Measurements from ENCODE around the gene BEAN1. TPM values are rescaled to one million over a fixed set of nuclear protein-coding genes. Genes with fewer than 3 reads are reported as not detected.

Gene BEAN1
- total RNA-seq, 1 donor from 2014 or later, result not detected

GRCh38 chr16:66487580-66488275, 60.6 kb downstream of the BEAN1 start:
- Histone ChIP-seq H3K36me3 (ENCODE audit: control insufficient read depth in 3 of 3, insufficient read depth in 3 of 3, low read length in 3 of 3) (no peaks in the 10 kb centered on the region), H3K4me3 (ENCODE audit: low read length in 3 of 3) (no peak overlapping the region), H3K4me1 (ENCODE audit: control insufficient read depth in 3 of 3, insufficient read depth in 3 of 3, low read length in 3 of 3) (peaks cover 11 to 15% (median 11%) of the 10 kb centered on the region in 3 donors), H3K27me3 (ENCODE audit: control insufficient read depth in 3 of 3, insufficient read depth in 3 of 3, low read length in 3 of 3) (no peaks in the 10 kb centered on the region), H3K27ac (ENCODE audit: low read depth, low read length) (no peak overlapping the region), H3K9ac (ENCODE audit: low read depth in 1 of 3, low read length in 3 of 3) (peak overlapping the region in 1 of 3 donors; percentile 40), H3K9me3 (ENCODE audit: control insufficient read depth in 3 of 3, low read length in 3 of 3) (no peaks in the 10 kb centered on the region)

DNA sequence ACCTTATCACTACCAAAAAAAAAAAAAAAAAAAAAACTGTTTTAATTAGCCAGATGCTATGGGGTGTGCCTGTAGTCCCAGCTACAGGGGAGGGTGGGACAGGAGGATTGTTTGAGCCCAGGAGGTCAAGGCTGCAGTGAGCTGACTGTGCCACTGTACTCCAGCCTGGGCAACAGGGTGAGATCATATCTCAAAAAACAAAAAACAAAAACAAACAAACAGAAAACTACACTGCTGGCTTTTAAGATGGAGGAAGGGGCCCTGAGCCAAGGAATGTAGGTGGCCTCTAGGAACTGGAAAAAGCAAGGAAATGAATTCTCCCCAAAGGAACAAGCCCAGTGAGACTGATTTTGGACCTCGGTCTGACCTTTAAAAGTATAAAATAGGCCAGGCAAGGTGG, 61.4 kb downstream of the BEAN1 start:
- Histone ChIP-seq H3K27ac (ENCODE audit: low read depth, low read length) (no peak overlapping the region), H3K9ac (ENCODE audit: low read depth in 1 of 3, low read length in 3 of 3) (no peak overlapping the region), H3K27me3 (ENCODE audit: control insufficient read depth in 3 of 3, insufficient read depth in 3 of 3, low read length in 3 of 3) (no peaks in the 10 kb centered on the region), H3K4me3 (ENCODE audit: low read length in 3 of 3) (no peak overlapping the region), H3K9me3 (ENCODE audit: control insufficient read depth in 3 of 3, low read length in 3 of 3) (no peaks in the 10 kb centered on the region), H3K36me3 (ENCODE audit: control insufficient read depth in 3 of 3, insufficient read depth in 3 of 3, low read length in 3 of 3) (no peaks in the 10 kb centered on the region), H3K4me1 (ENCODE audit: control insufficient read depth in 3 of 3, insufficient read depth in 3 of 3, low read length in 3 of 3) (peaks cover 11 to 15% (median 11%) of the 10 kb centered on the region in 3 donors)

DNA sequence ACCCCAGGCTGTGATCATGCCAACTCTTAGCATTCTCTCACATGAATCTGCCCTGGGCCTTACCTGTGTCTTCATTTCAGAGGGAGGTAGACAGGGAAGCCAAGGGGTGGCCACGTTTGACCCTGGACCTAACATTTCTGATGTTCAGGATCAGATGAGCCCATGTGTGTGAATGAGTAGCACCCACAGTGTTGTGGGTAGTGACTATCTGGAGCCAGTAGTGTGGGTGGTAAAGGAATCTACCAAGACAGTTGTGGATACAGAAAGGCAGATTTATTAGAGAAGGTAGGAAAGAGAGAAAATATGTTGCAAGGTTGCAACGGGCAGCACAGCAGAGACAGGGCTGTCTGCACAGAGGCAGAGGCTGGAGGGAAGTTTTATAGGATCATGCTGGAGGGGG, 62.3 kb downstream of the BEAN1 start:
- Histone ChIP-seq H3K9ac (ENCODE audit: low read depth in 1 of 3, low read length in 3 of 3) (no peak overlapping the region), H3K4me3 (ENCODE audit: low read length in 3 of 3) (no peak overlapping the region), H3K27ac (ENCODE audit: low read depth, low read length) (no peak overlapping the region), H3K36me3 (ENCODE audit: control insufficient read depth in 3 of 3, insufficient read depth in 3 of 3, low read length in 3 of 3) (no peaks in the 10 kb centered on the region), H3K4me1 (ENCODE audit: control insufficient read depth in 3 of 3, insufficient read depth in 3 of 3, low read length in 3 of 3) (peaks cover 11 to 15% (median 11%) of the 10 kb centered on the region in 3 donors), H3K27me3 (ENCODE audit: control insufficient read depth in 3 of 3, insufficient read depth in 3 of 3, low read length in 3 of 3) (no peaks in the 10 kb centered on the region), H3K9me3 (ENCODE audit: control insufficient read depth in 3 of 3, low read length in 3 of 3) (no peaks in the 10 kb centered on the region)

- H3K27ac ChIP-seq (ENCODE audit: low read depth, low read length), result no peak overlapping the region
- no peak overlapping the region for H3K4me3 ChIP-seq (ENCODE audit: low read length in 3 of 3)
- H3K36me3 ChIP-seq (ENCODE audit: control insufficient read depth in 3 of 3, insufficient read depth in 3 of 3, low read length in 3 of 3), result no peaks in the 10 kb centered on the region
- no peak overlapping the region for H3K9ac ChIP-seq (ENCODE audit: low read depth in 1 of 3, low read length in 3 of 3)
- no peaks in the 10 kb centered on the region for H3K27me3 ChIP-seq (ENCODE audit: control insufficient read depth in 3 of 3, insufficient read depth in 3 of 3, low read length in 3 of 3)
- peaks cover 11 to 15% (median 11%) of the 10 kb centered on the region in 3 donors for H3K4me1 ChIP-seq (ENCODE audit: control insufficient read depth in 3 of 3, insufficient read depth in 3 of 3, low read length in 3 of 3)
- H3K9me3 ChIP-seq (ENCODE audit: control insufficient read depth in 3 of 3, low read length in 3 of 3), result no peaks in the 10 kb centered on the region
Observed at GRCh38 chr16:66489818-66490217, 62.7 kb downstream of the BEAN1 start.

DNA sequence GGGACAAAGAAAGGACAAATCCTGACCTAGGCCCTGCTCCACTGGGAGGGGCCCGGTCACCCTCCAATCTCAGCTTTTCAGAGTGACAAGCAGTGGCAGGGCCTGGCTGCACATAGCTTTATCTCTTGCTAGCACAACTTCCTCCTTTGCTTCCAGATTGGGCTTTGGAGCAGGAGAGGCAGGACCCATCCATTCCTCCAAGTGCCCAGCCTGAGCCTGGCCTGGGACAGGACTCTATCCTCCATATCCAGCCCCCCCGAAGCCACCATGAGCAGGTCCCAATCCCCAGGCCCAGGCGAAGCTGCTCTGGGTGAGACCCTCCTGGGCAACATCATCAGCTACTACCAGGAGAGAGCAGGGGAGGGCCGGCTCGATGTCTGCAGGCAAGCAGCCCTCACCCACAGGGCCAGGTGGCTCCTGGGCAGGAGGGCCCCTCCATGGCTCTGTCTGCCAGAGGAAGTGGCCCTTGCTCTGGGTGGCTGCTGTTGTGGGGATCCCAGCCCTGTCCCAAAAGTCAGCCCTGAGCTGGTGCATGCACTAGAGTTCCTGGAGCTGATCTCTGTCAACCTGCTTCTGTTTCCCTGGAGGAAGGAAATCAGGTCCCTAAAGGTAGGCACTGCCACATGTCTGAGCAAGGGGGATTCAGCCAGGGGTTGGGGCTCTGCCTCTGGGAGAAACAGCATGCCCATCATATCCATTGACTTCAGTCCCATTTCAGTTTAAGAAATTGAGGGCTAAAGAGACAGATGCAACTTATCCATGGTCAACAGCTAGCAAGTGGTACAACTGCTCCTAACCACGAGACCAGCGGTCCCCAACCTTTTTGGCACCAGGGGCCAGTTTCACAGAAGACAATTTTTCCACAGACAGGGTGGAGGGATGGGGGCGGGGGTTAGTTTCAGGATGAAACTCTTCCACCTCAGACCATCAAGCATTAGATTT, 64.0 kb downstream of the BEAN1 start:
- Histone ChIP-seq H3K4me1 (ENCODE audit: control insufficient read depth in 3 of 3, insufficient read depth in 3 of 3, low read length in 3 of 3) (peaks cover 11 to 15% (median 11%) of the 10 kb centered on the region in 3 donors), H3K27me3 (ENCODE audit: control insufficient read depth in 3 of 3, insufficient read depth in 3 of 3, low read length in 3 of 3) (no peaks in the 10 kb centered on the region), H3K27ac (ENCODE audit: low read depth, low read length) (no peak overlapping the region), H3K9me3 (ENCODE audit: control insufficient read depth in 3 of 3, low read length in 3 of 3) (no peaks in the 10 kb centered on the region), H3K36me3 (ENCODE audit: control insufficient read depth in 3 of 3, insufficient read depth in 3 of 3, low read length in 3 of 3) (no peaks in the 10 kb centered on the region), H3K4me3 (ENCODE audit: low read length in 3 of 3) (no peak overlapping the region), H3K9ac (ENCODE audit: low read depth in 1 of 3, low read length in 3 of 3) (no peak overlapping the region)

GRCh38 chr16:66491716-66492064, 64.6 kb downstream of the BEAN1 start:
- H3K9ac ChIP-seq (ENCODE audit: low read depth in 1 of 3, low read length in 3 of 3), result no peak overlapping the region
- no peaks in the 10 kb centered on the region for H3K36me3 ChIP-seq (ENCODE audit: control insufficient read depth in 3 of 3, insufficient read depth in 3 of 3, low read length in 3 of 3)
- no peaks in the 10 kb centered on the region for H3K9me3 ChIP-seq (ENCODE audit: control insufficient read depth in 3 of 3, low read length in 3 of 3)
- no peaks in the 10 kb centered on the region for H3K27me3 ChIP-seq (ENCODE audit: control insufficient read depth in 3 of 3, insufficient read depth in 3 of 3, low read length in 3 of 3)
- peaks cover 8 to 12% (median 9%) of the 10 kb centered on the region in 3 donors for H3K4me1 ChIP-seq (ENCODE audit: control insufficient read depth in 3 of 3, insufficient read depth in 3 of 3, low read length in 3 of 3)
- no peak overlapping the region for H3K4me3 ChIP-seq (ENCODE audit: low read length in 3 of 3)
- no peak overlapping the region for H3K27ac ChIP-seq (ENCODE audit: low read depth, low read length)

- Histone ChIP-seq H3K27me3 (ENCODE audit: control insufficient read depth in 3 of 3, insufficient read depth in 3 of 3, low read length in 3 of 3) (no peaks in the 10 kb centered on the region), H3K27ac (ENCODE audit: low read depth, low read length) (no peak overlapping the region), H3K4me1 (ENCODE audit: control insufficient read depth in 3 of 3, insufficient read depth in 3 of 3, low read length in 3 of 3) (no peaks in the 10 kb centered on the region)
Observed at GRCh38 chr16:66493490-66494401, 66.7 kb downstream of the BEAN1 start.

DNA sequence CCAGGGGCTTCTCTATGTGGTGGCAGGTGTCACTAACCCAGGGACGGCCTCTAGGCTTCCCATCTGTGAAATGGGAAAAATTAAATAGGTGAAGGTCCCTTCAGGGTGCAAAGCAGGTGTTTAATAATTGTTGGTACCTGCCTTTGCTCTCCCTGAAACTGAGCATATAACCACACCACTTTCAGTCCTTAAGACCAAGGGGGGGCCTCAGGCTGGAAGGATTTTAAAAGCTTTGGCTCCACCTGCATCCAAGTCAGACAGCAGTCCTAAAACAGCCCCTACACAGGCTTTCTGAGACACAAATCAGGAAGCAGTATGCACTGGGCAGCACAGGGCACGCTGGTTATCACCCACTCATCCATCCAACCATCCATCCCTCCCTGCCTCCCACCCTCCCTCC, 67.8 kb downstream of the BEAN1 start:
- Histone ChIP-seq H3K36me3 (ENCODE audit: control insufficient read depth in 3 of 3, insufficient read depth in 3 of 3, low read length in 3 of 3) (no peaks in the 10 kb centered on the region), H3K4me1 (ENCODE audit: control insufficient read depth in 3 of 3, insufficient read depth in 3 of 3, low read length in 3 of 3) (no peaks in the 10 kb centered on the region), H3K4me3 (ENCODE audit: low read length in 3 of 3) (no peak overlapping the region), H3K9me3 (ENCODE audit: control insufficient read depth in 3 of 3, low read length in 3 of 3) (no peaks in the 10 kb centered on the region), H3K27ac (ENCODE audit: low read depth, low read length) (no peak overlapping the region), H3K9ac (ENCODE audit: low read depth in 1 of 3, low read length in 3 of 3) (no peak overlapping the region), H3K27me3 (ENCODE audit: control insufficient read depth in 3 of 3, insufficient read depth in 3 of 3, low read length in 3 of 3) (no peaks in the 10 kb centered on the region)

More at GRCh38 chr16:66493490-66494401, 66.7 kb downstream of the BEAN1 start:
- Histone ChIP-seq H3K9ac (ENCODE audit: low read depth in 1 of 3, low read length in 3 of 3) (no peak overlapping the region), H3K4me3 (ENCODE audit: low read length in 3 of 3) (no peak overlapping the region), H3K9me3 (ENCODE audit: control insufficient read depth in 3 of 3, low read length in 3 of 3) (no peaks in the 10 kb centered on the region), H3K36me3 (ENCODE audit: control insufficient read depth in 3 of 3, insufficient read depth in 3 of 3, low read length in 3 of 3) (no peaks in the 10 kb centered on the region)

GRCh38 chr16:66495440-66495839, 68.3 kb downstream of the BEAN1 start:
- Histone ChIP-seq H3K27ac (ENCODE audit: low read depth, low read length) (no peak overlapping the region), H3K4me3 (ENCODE audit: low read length in 3 of 3) (no peak overlapping the region), H3K4me1 (ENCODE audit: control insufficient read depth in 3 of 3, insufficient read depth in 3 of 3, low read length in 3 of 3) (no peaks in the 10 kb centered on the region), H3K36me3 (ENCODE audit: control insufficient read depth in 3 of 3, insufficient read depth in 3 of 3, low read length in 3 of 3) (no peaks in the 10 kb centered on the region), H3K9ac (ENCODE audit: low read depth in 1 of 3, low read length in 3 of 3) (no peak overlapping the region), H3K9me3 (ENCODE audit: control insufficient read depth in 3 of 3, low read length in 3 of 3) (no peaks in the 10 kb centered on the region), H3K27me3 (ENCODE audit: control insufficient read depth in 3 of 3, insufficient read depth in 3 of 3, low read length in 3 of 3) (no peaks in the 10 kb centered on the region)
